Thyroid gland (tissue), 4 donors: ENCODE measurements around the gene MAPK8. TPM values are rescaled to one million over a fixed set of nuclear protein-coding genes. Genes with fewer than 3 reads are reported as not detected.

Experiments used
- DNase-seq, 2 donors: peaks; one replicate each; pipeline ENCODE4 v3.0.0-alpha.2; 2019
- H3K27ac ChIP-seq, 3 donors: fragments of 200-600 bp; sonication (generic); 1 replicate in 2 of 3; 2 replicates in 1 of 3; pipeline ENCODE4 v1.5.1; 2016 to 2019; ENCODE audit warnings: mild to moderate bottlenecking in 1 of 3, moderate library complexity in 1 of 3
- H3K27me3 ChIP-seq: fragments of 200-600 bp; sonication (generic); one replicate; pipeline ENCODE4 v1.5.1; 2019
- H3K36me3 ChIP-seq, 2 donors: fragments of 200-600 bp; sonication (generic); one replicate each; pipeline ENCODE4 v1.5.1; 2016 to 2019
- H3K4me1 ChIP-seq, 2 donors: fragments of 200-600 bp; sonication (generic); one replicate each; pipeline ENCODE4 v1.5.1; 2017 to 2019
- H3K4me3 ChIP-seq, 3 donors: fragments of 200-600 bp; sonication (generic); replicated peaks in 1 of 3; 1 replicate in 2 of 3; 2 replicates in 1 of 3; pipeline ENCODE4 v1.5.1; 2016; ENCODE audit warnings: mild to moderate bottlenecking in 1 of 3
- H3K9me3 ChIP-seq: fragments of 200-600 bp; sonication (generic); one replicate; pipeline ENCODE4 v1.5.1; 2017
- CTCF ChIP-seq, 6 experiments: fragments of 200-600 bp in 3 of 6; fragments of 450-650 bp in 3 of 6; sonication (generic) in 3 of 6; IDR thresholded peaks; one replicate each; pipeline ENCODE4 v1.5.1; 2016 to 2019; ENCODE audit warnings: antibody characterized with exemption in 6 of 6, mild to moderate bottlenecking in 2 of 6, inconsistent platforms in 1 of 6, moderate library complexity in 1 of 6
- POLR2A ChIP-seq, 2 donors: fragments of 450-650 bp; IDR thresholded peaks; one replicate each; pipeline ENCODE4 v1.6.1; 2017; ENCODE audit warnings: antibody characterized with exemption in 2 of 2, mild to moderate bottlenecking in 2 of 2, moderate library complexity in 1 of 2
- WGBS, 2 donors: methylation state at CpG; one replicate each; pipeline ENCODE4 v1.1.5; 2017; 5-methylcytosine and 5-hydroxymethylcytosine counted together
- intact Hi-C: fragments of 100-400 bp; cut with DNase I; formaldehyde crosslinking; loops from one replicate; pipeline ENCODE4 v1.15.1; 2023
- total RNA-seq, 4 donors: library from RNA; depleted of rRNA; stranded (reverse); fragments of >200 nt; gene quantifications; one replicate each; pipeline ENCODE4 v1.2.3, GENCODE V29; 2016

Gene MAPK8
- total RNA-seq, 4 donors from 2014 or later = 76.2 to 165 (median 99.0) TPM

DNA sequence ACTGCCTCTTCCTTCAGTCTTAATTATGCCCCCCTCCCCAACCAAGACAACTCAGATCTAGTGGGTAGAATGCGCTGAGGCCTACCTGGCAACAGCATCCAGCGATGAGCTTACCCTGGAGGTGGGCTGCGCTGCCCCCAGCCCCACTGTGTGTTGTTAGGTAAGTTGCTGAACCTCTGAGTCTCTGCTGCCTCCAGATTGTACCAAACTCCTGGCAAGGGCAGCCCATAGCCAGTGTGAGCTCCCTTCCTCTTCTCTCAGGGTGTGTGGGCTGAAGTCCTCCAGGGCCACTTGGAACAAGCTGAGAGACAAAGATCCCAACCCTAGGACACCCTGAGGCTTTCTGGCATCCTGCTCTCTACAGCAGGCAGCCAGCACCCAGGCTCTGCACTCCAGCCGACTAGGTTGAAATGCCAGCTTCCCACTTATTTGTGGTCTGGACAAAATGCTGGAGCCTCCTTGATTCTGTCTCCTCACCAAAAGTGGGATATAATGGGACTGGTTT lies 163.1 kb downstream of the MAPK8 start:
- Histone ChIP-seq H3K4me1 (peaks cover 14 to 21% of the 10 kb centered on the region in 2 donors), H3K9me3 (no peaks in the 10 kb centered on the region), H3K4me3 (no peak overlapping the region), H3K27ac (no peak overlapping the region), H3K36me3 (no peaks in the 10 kb centered on the region), H3K27me3 (no peaks in the 10 kb centered on the region)
- WGBS, 2 donors = 81 to 84% methylated on average over 4 of the region's 4 CpGs
- intact Hi-C loops = no loop called here
- DNase-seq = peak in 1 of 2 donors; percentile 57
- no peak for TF ChIP-seq POLR2A (IDR thresholded peaks at IDR 0.05)

- WGBS, 2 donors = 66 to 67% methylated on average over 5 of the region's 5 CpGs
- H3K4me3 ChIP-seq = no peak overlapping the region
- DNase-seq = no peak
- no peak for TF ChIP-seq CTCF (IDR thresholded peaks at IDR 0.05)
- no peak for TF ChIP-seq POLR2A (IDR thresholded peaks at IDR 0.05)
- intact Hi-C loops = no loop called here
- no peak overlapping the region for H3K27ac ChIP-seq
- peaks cover 10 to 15% of the 10 kb centered on the region in 2 donors for H3K4me1 ChIP-seq
- no peaks in the 10 kb centered on the region for H3K27me3 ChIP-seq
- H3K9me3 ChIP-seq = no peaks in the 10 kb centered on the region
- no peaks in the 10 kb centered on the region for H3K36me3 ChIP-seq
These were observed 163.8 kb downstream of the MAPK8 start for GRCh38 chr10:48470115-48470892.

- no peak overlapping the region for H3K27ac ChIP-seq
- no peak overlapping the region for H3K4me3 ChIP-seq
- no peak for DNase-seq
- H3K4me1 ChIP-seq = peaks cover 2 to 6% of the 10 kb centered on the region in 2 donors
- no peaks in the 10 kb centered on the region for H3K27me3 ChIP-seq
- intact Hi-C loops = no loop called here
- no peaks in the 10 kb centered on the region for H3K36me3 ChIP-seq
- no peaks in the 10 kb centered on the region for H3K9me3 ChIP-seq
- TF ChIP-seq POLR2A (IDR thresholded peaks at IDR 0.05) (no peak), CTCF (IDR thresholded peaks at IDR 0.05) (no peak)
- WGBS, 2 donors = 82 to 91% methylated on average over 8 of the region's 8 CpGs
These were observed 164.7 kb downstream of the MAPK8 start for GRCh38 chr10:48470893-48471805.

GRCh38 chr10:48472501-48473069 lies 166.1 kb downstream of the MAPK8 start:
- Histone ChIP-seq H3K4me1 (no peaks in the 10 kb centered on the region), H3K4me3 (no peak overlapping the region), H3K27ac (no peak overlapping the region), H3K9me3 (no peaks in the 10 kb centered on the region), H3K27me3 (no peaks in the 10 kb centered on the region), H3K36me3 (no peaks in the 10 kb centered on the region)
- TF ChIP-seq CTCF (IDR thresholded peaks at IDR 0.05) (no peak), POLR2A (IDR thresholded peaks at IDR 0.05) (no peak)
- 61 to 66% methylated on average over 3 of the region's 3 CpGs for WGBS, 2 donors
- intact Hi-C loops = no loop called here
- no peak for DNase-seq

DNA sequence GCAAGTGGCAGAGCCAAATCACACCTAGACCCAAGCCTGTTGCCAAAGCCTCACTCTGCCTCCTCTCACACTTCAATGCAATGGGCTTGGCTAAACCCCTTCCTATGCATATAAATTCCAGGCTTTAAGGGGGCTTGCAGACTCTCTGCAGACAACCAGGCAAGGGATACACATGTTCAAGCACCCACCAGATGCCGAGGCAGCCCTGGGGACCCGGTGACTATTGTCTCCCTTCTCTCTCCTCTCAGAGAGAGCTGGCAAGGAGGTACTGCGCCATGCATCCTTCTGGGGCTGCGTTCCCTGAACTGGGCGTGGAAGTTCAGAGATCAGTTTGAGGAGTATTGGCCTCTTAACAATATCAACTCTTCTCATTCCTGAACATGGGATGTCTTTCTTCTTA lies 167.2 kb downstream of the MAPK8 start:
- WGBS, 2 donors = 94 to 98% methylated on average over 5 of the region's 5 CpGs
- DNase-seq = no peak
- no peaks in the 10 kb centered on the region for H3K4me1 ChIP-seq

More for the DNA sequence above, 167.2 kb downstream of the MAPK8 start:
- intact Hi-C loops = no loop called here
- Histone ChIP-seq H3K4me3 (no peak overlapping the region), H3K27me3 (no peaks in the 10 kb centered on the region), H3K9me3 (no peaks in the 10 kb centered on the region), H3K27ac (no peak overlapping the region), H3K36me3 (no peaks in the 10 kb centered on the region)
- TF ChIP-seq CTCF (IDR thresholded peaks at IDR 0.05) = no peak
- TF ChIP-seq POLR2A (IDR thresholded peaks at IDR 0.05) = no peak
